ENCODE measurements around the gene UBE2E2.

DNA sequence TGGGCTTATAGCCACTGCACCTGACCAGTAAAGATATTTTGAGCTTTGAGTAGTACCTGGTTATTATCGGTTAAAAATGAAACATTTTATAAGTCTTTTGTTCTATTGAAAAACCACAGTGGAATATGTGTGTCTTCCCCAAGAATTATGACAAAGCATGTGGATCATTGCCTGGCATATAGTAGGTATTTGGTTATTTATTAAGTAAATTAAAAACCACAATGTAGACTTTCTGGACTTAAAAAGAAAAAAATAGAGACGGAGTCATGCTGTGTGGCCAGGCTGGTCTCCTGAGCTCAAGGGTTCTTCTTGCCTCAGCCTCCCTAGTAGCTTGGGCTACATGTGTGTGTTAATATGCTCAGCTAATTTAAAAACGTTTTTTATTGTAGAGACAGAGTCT lies 43.5 kb downstream of the UBE2E2 start:
- TF ChIP-seq POLR2AphosphoS5 (IDR thresholded peaks at IDR 0.05), result no peak
- TF ChIP-seq, protein P1, sequence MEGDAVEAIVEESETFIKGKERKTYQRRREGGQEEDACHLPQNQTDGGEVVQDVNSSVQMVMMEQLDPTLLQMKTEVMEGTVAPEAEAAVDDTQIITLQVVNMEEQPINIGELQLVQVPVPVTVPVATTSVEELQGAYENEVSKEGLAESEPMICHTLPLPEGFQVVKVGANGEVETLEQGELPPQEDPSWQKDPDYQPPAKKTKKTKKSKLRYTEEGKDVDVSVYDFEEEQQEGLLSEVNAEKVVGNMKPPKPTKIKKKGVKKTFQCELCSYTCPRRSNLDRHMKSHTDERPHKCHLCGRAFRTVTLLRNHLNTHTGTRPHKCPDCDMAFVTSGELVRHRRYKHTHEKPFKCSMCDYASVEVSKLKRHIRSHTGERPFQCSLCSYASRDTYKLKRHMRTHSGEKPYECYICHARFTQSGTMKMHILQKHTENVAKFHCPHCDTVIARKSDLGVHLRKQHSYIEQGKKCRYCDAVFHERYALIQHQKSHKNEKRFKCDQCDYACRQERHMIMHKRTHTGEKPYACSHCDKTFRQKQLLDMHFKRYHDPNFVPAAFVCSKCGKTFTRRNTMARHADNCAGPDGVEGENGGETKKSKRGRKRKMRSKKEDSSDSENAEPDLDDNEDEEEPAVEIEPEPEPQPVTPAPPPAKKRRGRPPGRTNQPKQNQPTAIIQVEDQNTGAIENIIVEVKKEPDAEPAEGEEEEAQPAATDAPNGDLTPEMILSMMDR (IDR thresholded peaks at IDR 0.05; ENCODE audit: poor library complexity, severe bottlenecking), result no peak
- no peak for TF ChIP-seq MXI1 (conservative IDR thresholded peaks at IDR 0.05; ENCODE audit: poor library complexity, severe bottlenecking)
- TF ChIP-seq EP300 (conservative IDR thresholded peaks at IDR 0.05; ENCODE audit: poor library complexity, severe bottlenecking), result no peak
- TF ChIP-seq EZH2 (IDR thresholded peaks at IDR 0.05; ENCODE audit: borderline replicate concordance, insufficient read depth, low read length, poor library complexity, severe bottlenecking), result no peak
- no peak for TF ChIP-seq RAD21 (conservative IDR thresholded peaks at IDR 0.05)
- TF ChIP-seq, protein P2, sequence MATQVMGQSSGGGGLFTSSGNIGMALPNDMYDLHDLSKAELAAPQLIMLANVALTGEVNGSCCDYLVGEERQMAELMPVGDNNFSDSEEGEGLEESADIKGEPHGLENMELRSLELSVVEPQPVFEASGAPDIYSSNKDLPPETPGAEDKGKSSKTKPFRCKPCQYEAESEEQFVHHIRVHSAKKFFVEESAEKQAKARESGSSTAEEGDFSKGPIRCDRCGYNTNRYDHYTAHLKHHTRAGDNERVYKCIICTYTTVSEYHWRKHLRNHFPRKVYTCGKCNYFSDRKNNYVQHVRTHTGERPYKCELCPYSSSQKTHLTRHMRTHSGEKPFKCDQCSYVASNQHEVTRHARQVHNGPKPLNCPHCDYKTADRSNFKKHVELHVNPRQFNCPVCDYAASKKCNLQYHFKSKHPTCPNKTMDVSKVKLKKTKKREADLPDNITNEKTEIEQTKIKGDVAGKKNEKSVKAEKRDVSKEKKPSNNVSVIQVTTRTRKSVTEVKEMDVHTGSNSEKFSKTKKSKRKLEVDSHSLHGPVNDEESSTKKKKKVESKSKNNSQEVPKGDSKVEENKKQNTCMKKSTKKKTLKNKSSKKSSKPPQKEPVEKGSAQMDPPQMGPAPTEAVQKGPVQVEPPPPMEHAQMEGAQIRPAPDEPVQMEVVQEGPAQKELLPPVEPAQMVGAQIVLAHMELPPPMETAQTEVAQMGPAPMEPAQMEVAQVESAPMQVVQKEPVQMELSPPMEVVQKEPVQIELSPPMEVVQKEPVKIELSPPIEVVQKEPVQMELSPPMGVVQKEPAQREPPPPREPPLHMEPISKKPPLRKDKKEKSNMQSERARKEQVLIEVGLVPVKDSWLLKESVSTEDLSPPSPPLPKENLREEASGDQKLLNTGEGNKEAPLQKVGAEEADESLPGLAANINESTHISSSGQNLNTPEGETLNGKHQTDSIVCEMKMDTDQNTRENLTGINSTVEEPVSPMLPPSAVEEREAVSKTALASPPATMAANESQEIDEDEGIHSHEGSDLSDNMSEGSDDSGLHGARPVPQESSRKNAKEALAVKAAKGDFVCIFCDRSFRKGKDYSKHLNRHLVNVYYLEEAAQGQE (IDR thresholded peaks at IDR 0.05; ENCODE audit: borderline replicate concordance), result no peak
- TF ChIP-seq SMC3 (conservative IDR thresholded peaks at IDR 0.05; ENCODE audit: poor library complexity), result no peak
- no peak for TF ChIP-seq TAF1 (IDR thresholded peaks at IDR 0.05; ENCODE audit: low read depth)
